Hematopoietic multipotent progenitor cell treated with erythropoietin and hydrocortisone succinate and interleukin-3 and kit ligand, for 4 days (in vitro differentiated cells): ENCODE results near the gene SFTPB.
"Not testable (repeated sequence)": the region's sequence is repeated elsewhere in the genome, so short reads cannot be mapped to it uniquely, and the experiment has no call there.

Experiments
- DNase-seq: peaks from one replicate; pipeline ENCODE4 v3.0.0-alpha.2; 2015

Gene SFTPB

DNA sequence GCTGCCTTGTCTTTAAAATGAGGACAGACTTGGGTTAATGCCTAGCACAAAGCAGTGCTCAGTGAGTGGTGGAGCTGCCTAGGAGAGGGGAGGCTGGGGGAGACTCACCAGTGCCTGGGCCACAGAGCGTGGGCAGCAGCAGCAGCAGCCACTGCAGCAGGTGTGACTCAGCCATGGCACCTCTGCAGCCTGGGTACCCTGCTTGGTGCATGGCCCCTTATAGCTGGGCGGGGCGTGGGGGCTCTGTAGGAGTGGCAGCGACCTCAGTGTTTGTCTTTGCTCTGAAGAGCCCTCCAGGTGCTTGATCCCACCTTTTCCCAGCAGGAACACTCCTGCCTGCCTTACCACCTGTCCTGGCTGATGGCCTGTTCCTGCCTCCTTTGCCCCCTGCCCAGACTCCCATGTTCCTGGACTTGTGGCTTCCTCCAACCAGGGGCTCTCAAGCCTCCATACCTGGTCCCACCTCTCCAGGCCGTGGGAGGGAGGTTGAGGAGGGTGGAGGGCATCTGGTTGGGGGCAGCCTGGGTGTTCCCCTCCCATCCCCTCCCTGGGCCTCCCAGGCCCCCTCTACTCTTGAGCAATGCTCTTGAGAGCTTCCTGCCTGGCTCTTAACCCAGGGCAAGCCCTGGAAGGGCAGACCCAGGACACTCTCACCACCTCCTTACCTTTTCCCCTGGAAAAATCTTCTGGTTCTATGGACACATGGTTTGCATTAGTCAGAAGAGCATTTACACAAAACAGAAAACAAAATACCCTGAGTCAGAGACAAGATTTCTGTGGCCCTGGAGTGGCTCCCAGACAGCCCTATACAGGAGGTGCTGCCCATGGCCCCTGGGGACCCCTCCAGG is at the start of gene SFTPB:
SFTPB (minus strand) TSS at position 191 of the 848 bp plus-strand sequence; CDS start at position 175, 16 bp downstream.
- no peak for DNase-seq

DNA sequence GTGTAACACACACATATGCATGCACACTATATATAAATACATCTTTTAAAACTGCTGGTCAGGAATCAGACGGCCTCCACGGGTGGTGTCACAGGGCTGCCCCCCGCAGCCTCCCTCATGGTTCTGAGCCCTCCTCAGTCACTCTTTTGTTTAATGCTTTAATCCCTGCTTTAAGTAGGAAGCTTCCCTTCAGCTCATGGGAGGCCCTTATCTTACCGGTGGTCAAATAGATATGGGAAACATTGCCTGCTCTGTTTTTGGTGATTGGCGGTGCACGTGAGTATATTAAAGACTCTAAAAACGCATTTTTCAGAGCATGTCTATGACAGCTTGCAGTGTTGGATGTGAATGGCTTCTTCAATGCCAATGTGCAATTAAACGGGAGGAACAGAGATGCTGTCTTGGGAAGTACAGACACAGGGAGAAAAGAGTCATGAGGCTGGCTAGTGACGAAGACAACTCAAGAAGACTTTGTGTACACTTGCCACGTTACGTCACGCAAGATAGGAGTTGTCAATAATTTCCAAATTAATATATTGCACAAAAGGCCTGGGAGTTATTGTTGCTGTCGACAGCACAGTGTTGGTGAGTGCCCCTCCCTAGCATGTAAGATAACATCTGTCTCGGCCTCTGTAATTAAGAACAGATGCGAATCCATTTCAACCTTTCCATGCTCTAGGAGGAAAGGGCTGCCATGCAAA is 49.5 kb upstream of the SFTPB start:
- peak; percentile 86 for DNase-seq

DNA sequence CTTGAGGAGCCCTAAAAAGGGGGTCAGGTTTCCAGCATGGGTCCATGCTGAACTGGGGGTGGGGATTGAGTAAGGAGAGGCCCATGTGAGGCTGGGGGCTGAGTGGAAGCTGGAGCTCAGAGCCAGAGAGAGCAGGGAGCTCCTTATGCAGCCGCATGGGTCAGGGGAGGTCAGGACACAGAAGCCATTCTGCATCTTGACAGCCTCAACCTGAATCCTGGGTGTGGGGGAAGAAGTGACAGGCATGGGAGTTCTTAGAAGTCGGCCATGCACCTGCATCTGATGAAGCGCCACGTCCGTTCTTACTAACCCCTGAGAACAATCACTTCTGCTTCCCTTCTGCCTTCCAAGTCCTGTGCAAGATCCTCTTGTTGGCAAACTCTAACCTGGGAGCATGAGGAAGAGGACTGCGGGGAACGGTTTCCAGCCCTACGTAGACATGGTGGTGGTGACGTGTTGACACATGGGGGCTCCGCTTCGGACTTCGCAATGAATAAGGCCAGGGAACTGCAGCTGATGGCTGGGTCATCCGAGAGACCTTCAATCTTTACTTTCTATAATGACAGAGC is 48.4 kb upstream of the SFTPB start:
- no peak for DNase-seq

DNA sequence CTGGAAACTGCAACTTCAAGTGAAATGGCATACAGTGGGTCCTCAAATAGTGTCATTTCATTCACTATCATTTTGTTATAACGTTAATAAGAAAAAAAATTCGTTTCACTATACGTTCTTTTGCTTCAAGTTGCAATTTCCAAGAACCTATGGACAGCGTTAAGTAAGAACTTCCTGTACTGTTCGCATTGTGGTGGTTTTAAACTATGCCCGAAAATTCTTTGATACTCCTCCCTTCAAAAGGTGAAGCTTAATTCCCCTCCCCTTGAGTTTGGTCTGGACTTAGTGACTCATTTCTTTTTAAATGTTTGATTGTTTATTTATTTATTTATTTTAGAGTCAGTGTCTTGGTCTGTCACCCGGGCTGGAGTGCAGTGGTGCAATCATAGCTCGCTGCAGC is 46.8 kb upstream of the SFTPB start:
- DNase-seq: peak; percentile 66

DNA sequence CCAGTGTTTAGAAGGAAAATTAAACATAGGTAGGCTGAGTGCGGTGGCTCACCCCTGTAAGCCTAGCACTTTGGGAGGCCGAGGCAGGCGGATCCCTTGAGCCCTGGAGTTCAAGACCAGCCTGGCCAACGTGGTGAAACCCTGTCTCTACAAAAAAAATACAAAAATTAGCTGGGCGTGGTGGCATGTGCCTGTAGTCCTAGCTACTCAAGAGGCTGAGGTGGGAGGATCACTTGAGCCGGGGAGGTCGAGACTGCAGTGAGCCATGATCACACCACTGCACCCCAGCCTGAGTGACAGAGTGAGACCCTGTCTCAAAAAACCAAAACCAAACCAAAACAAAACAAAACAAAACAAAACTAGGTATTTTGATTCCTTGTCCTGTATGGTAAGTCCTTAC is 46.4 kb upstream of the SFTPB start:
- DNase-seq: not testable (repeated sequence)

DNA sequence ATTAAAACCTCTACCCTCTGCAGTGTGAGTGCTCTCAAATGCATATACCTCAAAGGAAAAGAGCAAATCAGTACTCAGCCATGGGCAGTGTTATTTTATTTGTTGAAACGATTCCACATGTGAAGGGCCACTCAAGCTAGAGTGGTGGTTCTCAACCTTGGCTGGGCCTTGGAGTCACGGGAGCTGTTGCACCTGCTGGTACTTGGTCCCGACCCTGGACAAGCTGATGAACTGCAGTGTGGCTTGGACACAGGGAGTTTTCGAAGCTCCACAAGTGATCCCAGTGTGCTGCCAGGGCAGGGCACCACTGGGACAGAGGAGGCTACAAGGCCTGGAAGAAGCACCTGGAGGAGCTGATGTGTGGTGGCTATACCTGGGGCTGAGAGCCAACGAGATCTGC is 45.8 kb upstream of the SFTPB start:
- no peak for DNase-seq

DNA sequence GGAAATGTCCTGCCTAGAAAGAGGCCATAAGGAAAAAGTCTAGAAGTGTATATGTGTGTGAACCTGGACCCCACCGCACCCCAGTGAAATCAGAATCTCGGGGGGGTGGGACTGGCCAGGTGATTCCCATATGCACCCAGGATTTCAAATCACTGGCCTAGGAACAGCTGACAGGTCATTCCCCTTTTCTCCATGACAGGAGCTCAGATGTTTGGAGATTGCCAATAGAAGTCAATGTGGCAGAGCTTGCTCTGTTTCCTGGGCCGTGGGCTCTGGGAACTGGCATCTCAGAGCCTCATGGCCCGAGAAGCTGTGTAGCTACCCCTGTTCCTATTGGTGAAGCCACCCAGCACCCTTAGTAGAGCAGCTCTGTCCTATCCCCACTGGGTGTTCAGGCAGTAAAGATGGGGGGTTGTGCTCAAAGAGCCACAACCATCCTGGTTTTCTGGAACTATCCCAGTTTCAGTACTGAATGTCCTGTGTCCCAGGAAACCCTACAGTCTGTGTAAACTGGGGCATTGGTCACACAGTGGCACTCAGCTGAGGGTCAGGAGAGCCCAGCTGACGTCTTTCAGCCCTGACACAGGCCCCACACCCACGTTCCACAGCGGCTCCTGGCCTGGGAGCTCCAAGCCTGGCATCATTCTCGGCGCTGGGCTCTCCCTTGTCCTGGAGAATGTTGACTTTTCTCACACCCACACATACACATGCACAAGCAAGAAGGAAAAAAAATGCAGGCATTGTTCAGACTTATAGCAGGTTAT is 45.0 kb upstream of the SFTPB start:
- DNase-seq: no peak

DNA sequence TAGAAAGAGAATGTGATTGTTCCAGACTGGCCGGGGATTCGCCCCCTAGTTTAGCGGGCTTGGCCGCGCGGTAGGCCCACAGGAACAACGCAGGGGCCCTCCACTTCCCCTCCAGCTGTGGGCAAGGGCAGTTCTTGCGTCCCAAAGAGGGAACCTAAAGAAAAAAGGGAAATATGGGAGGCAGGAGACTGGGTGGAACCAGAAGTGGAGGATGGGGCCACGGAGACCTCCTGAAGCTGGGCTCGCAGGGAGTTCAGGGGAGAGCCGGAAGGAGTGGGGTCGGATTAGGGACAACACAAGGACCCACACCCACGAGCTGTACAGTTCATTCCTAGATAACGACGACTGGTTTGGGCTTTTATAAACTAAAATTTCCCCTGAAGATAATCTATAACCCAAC is 44.3 kb upstream of the SFTPB start:
- peak; percentile 90 for DNase-seq

DNA sequence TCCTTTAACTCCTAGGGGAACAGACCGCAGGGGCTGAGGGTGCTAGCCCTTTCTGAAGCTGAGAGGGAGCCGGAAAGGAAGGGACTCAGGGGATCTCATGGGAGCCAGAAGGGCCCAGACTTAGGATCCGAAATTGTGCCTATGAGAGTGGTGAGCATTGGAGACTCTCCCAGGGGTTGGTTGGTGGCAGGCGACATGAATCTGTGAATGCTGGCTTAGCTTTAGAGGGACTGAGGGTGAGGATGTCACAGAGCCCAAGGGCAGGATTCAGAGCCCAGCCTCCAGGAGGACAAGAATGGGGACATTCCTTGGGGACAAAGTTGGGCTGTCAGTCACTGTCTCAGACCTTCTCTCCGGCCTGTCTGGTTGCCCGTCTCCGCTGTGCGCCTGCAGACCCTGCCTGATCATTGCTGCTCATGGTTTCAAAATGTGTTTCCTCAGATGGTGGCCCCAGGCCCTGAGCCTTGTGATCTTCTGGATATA is 43.6 kb upstream of the SFTPB start:
- DNase-seq: peak; percentile 44

DNA sequence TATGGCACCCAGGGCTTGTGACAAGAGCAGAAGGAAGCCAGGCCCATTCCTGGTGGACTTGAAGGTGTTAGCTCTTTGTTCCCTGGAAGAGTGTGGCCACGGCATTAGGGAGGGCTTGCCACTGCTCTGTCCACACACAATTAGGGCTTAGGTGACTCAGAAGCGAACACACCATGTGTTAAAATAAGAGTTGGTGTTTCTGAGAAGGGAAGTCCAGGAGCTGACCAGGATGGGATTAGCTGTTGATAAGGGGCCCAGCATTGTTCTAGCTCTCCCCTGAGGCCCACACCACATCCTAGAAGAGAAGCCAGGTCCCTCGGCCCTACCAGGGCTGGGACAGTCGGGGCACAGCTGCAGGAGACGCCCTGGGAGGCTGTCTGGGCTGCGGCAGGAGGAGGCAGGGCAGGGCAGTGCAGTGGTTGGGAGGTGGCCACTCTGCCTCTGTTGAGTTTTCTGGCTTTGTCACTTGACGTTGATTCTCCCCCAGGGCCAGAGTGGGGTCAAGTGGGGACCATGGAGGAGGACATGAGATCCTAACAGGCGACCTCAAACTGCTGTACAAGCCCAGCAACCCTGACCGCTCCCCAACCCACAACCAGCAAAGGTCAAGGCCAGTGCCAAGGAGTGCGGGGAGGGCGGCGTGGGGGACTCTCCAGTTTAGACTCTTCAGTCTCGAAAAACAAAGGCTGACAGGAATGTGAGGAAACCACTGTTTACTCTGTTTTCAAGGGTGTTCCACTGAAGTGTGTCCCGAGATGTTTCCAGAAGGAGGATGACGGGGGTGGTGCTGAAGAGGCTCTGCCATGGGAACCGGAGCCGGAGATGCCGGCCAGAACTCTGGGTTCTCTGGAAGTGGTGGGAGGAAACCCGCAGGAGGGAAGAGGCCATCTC is 42.9 kb upstream of the SFTPB start:
- no peak for DNase-seq

DNA sequence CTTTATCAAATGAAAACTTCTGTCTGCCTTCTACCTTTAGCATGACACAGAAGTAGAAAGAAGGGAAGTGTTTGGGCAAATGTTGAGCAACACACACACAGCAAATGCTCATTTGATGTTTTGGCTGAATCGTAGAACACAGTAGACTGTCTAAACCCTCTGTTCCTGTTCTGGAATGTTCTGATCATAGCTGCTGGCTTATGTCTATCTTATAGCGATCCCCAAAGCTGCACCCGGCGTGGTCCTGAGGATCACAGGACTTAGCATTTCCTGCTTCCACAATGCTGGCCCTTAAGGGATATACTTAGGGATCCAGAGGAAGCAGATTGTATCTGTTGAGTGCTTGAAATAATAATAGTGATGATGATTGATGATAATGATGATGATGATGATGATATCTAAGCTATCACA is 41.4 kb upstream of the SFTPB start:
- DNase-seq: peak; percentile 76

DNA sequence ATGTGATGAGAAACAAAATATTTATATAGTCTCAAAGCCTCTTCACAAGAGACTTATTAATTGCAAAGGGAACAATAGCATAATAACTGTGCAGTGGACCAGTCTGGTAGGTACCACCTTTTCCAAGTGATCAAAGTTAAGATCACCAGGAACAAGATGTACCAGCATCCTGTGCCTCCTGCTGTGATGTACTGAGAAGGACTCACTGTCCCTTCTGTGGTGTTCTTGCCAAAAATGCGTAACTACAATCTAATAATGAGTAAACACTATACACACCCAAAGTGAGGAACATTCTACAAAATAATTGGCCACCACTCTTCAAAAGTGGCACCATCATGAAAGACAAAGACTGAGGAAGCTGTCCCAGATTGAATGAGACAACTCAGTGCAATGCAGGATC is 40.6 kb upstream of the SFTPB start:
- no peak for DNase-seq

DNA sequence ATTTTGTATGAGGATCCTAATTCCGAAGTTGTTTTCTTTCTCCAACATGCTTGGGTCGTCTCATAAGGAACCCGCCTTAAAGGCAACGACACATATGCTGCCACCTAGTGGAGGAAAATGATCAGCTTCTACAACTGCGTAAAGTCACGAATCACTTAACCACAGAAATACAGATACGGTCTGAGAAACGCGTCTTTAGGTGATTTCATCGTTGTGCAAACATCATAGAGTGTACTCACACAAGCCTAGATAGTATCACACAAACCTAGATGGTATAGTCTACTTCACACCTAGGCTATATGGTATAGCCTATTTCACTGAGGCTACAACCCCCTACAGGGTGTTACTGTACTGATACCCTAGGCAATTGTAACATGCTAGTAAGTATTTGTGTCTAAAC is 39.3 kb upstream of the SFTPB start:
- peak; percentile 96 for DNase-seq

DNA sequence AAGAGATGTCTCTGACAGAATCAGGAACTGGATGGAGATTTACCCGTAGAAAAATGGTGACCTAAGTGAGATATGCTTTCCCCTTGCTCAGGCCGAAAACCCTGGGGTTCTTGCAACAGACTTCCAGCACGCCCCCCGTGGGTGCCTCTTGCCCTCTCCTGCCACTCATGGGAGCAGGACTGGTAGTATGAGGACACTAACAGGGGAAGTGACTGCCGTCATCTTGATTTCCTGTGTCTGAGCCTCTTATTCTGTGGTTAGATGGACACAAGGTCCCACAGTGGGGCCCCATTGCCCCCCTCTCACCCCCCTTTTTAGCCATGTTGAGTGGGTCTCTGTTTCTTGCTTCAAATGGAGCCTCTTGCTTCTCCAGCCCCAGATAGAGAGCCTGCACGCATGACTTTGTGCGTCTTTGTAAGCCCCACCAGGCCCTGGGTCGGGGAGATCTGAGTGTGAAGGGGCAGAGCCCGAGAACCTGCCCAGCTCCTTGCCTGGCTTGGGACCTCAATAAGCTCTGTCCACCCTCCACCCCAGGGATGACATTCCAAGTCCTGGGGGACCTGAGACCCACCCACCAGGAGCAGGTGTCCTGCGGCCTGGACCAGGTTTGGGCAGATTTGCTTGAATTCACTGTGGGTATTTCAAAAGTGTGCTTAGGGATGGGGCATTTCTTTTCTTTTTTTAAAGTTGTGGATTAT is 38.7 kb upstream of the SFTPB start:
- peak; percentile 85 for DNase-seq

DNA sequence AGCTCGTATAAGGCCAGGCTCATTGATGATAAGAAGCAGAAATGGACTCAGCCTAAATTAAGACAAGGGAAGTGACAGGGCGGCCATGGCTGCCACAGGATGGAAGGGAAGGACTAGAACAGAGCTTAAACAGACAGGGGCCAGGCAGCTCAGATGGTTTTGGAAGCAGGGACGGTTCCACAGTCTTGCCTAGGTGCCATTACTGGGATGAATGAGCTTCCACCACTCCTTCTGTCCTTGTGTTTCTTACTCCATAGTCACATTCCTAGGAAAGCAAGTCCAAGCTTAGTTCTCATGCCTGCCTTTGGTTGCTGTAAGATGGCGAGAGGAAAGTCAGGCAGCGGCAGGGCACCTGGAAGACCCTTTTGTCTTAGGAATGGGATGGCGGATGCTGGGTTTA is 38.1 kb upstream of the SFTPB start:
- no peak for DNase-seq

DNA sequence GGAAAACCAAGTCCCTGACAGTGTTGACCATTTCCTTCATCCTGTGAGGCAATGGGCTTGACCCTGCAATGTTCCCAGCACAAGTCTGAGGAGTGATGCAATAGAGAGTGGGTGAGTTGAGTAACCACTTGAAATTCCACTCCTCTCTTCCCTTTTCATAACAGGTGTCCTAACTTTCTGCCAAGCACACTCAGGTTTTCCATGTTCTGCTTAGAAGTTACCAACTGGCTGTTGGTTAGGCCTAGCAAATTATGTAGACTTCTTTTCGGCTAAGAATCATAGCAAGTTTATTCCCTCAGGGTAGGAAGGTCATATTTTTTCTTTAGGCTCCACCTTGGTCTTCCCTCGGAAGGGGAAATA is 37.7 kb upstream of the SFTPB start:
- no peak for DNase-seq

DNA sequence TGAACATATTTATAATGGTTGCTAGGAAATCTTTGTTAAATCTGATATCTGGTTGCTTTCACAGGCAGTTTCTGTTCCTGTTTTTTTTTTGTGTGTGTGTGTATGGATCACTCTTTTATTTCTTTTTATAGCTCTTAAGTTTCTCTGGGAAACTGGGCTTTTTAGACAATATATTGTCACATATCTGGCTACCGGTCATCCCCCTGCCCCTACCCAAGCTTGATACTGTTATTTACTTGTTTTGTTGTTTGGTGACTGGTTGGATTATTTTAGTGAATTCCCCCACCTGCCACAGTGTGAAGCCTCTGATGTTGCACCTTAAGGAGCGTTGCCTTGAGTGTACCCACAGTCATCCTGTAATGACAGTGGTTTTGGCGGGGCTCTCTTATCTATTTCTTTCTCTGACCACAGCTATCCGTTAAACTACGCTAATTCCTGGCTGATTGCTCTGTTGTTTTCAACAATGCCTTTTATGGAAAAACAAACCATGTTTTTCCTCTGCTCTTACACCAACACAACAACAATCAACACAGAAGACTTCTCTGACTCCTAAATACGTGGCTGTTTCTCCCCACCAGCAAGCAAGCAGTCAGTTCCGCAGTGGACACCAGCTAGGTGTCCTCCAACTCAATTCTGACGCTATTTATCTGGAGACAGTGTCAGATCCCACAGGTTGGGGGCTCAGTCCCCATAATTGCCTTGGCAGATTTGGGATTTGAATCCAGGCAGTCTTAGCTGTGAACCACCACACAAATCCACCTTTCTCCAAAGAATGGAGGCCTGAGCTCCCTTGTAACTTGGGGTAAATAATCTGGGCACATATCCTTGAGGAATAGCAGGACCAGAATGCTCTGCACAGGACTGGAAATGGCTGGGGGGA is 37.0 kb upstream of the SFTPB start:
- peak; percentile 80 for DNase-seq

DNA sequence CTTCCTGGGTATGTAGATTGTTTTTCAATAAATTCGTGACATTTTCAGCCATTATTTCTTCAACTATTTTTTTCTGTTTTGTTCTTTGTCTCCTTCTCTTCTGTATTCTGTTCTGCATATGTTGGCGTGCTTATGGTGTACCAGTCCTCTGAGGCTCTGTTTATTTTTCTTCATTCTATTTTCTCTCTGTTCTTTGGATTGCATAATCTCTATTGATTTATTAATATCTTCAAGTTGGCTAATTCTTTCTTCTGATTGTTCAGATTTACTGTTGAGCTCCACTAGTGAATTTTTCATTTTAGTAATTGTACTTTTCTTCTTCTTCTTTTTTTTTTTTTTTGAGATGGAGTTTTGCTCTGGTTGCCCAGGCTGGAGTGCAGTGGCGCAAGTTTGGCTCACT is 36.0 kb upstream of the SFTPB start:
- no peak for DNase-seq

DNA sequence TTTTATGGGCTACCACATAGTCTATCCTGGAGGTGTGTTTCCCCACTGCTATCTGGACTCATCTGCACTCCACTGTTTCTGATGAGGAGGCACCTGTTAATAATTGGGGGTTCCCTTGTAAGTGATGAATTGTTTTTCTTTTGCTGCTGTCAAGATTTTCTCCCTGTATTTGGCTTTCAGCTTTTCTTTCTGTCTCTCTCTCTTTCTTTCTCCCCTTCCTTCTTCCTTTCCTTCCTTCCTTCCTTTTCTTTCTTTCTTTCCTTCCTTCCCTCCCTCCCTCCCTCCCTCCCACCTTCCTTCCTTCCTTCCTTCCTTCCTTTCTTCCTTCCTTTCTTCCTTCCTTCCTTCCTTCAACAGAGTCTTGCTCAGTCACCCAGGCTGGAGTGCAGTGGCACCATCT is 35.3 kb upstream of the SFTPB start:
- DNase-seq: no peak

DNA sequence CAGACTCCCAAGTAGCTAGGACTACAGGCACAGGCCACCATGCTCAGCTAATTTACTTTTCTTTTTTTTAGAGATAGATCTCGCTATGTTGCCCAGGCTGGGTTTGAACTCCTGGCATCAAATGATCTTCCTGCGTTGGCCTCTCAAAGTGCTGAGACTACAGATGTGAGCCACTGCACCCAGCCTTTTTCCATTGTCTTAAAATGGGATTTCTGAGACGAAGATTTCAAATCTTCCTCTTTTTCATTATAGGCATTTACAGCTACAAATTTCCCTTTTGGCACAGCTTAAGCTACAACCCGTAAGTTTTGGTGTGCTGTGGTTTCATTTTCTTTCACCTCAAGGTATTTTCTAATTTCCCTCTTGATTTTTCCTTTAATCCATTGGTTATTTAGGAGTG is 34.8 kb upstream of the SFTPB start:
- DNase-seq: no peak
